PC-9 (cell line): ENCODE data around the gene NMNAT2.

Experiments
- CTCF ChIP-seq: fragments of 200-600 bp; sonication (generic); conservative IDR thresholded peaks from 2 replicates; pipeline ENCODE4 v1.6.1; 2017; ENCODE audit warnings: mixed run types, antibody characterized with exemption, mild to moderate bottlenecking, moderate library complexity
- EZH2 ChIP-seq: fragments of 200-600 bp; sonication (generic); IDR thresholded peaks from 2 replicates; pipeline ENCODE4 v1.8.0; 2017; ENCODE audit warnings: antibody characterized with exemption, low read depth

GRCh38 chr1:183361081-183361480, 57.1 kb downstream of the NMNAT2 start:
- TF ChIP-seq EZH2 (no peak), CTCF (no peak)
